ENCODE data around the gene DPH6.
"Not testable (repeated sequence)": the region's sequence is repeated elsewhere in the genome, so short reads cannot be mapped to it uniquely, and the experiment has no call there.

Gene DPH6

GRCh38 chr15:35431281-35431680 is 114.7 kb downstream of the DPH6 start:
- DNase-seq = no peak

- DNase-seq = no peak
Observed at GRCh38 chr15:35430301-35430700, 115.7 kb downstream of the DPH6 start.

DNA sequence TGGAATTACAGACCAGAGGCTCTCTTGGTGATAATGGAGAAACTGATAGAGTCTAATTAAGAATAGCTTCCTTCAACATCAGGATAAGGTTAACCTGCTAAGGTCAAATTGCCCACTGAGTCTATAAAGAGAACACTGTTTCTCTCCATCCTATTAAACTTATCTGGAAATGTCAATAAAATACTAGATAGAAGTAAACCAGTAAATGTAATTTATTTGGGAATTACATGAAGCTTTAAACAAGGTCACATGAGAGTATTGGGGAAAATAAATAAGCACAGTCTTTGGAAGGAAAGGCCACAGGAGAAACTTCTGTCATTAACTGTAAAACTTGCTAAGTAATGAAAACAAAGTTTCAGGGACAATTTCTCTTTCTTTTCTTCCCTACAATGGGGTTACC is 118.5 kb downstream of the DPH6 start:
- no peak for DNase-seq

DNA sequence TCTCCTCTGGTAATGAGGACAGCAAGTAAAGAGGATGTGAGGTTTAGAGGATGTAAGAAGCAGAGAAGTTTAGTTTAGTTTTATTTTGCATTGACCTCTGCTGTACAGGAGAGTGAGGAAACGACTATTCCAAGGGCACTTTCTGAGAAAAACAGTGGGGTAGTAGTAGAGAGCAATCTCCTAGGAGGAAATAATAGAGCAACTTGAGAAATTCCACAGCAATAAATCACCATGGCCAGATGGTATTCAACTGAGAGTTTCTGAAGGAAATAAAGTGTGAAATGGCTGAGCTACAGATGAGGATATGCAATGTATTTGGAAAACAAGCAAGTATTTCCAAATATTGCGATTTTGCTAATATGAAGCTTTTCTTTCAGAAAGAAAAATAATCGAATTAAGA is 118.9 kb downstream of the DPH6 start:
- no peak for DNase-seq

DNA sequence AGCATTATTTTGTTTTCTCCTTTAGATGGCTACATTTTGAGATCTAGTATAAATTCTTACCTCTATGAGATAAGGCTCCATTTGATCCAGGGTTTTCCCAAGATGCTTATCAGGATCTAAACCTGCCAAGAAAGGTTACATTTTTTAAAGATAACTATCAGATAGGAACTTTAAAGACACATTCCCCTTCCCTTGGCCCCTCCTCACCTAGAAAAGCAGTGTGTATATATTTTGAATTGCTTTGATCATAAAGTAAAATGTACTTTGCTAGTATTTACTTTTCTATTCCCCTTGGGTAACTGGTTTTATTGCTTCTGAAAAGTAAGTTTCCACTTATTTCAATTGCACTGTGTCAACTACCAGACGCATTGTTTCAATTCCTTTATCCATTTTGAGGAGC is 135.2 kb downstream of the DPH6 start:
- DNase-seq = no peak

GRCh38 chr15:35399901-35400300 is 146.1 kb downstream of the DPH6 start:
- DNase-seq = no peak

DNA sequence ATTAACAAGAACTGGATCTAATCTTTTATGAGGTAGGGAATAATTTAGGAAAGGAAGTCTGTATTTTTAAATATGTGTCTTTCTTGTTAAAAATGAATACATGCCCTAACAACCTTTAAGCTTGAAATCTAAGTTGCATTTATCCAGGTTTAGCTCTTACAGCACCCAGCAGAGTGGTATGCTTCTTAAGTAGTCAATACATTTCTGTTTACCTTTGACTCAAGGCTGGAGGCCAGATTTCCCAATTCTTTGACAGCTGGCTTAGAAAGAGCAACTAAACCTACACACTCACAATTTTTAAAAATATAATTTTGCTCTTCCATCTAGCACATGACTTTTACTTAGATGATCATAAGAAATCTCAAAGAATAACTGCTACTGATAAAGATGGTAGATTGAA is 148.9 kb downstream of the DPH6 start:
- no peak for DNase-seq

DNA sequence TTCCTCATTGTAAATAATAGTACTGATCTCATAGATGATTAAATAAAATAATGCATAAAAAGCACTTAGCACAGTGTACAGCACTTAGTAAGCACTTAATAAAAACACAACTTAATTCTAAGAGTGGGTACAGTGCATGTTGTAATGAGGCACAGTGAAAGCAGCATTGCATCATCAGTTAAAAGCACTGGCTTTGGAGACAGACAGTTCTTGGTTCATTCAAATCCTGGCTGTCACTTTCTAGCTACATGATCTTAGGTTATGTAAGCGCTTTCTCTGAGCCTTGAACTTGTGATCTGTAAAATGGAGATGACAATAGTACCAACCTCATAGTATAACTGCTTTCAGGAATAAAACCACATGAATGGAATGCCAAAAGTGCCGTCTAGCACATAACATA is 151.5 kb downstream of the DPH6 start:
- DNase-seq = no peak

DNA sequence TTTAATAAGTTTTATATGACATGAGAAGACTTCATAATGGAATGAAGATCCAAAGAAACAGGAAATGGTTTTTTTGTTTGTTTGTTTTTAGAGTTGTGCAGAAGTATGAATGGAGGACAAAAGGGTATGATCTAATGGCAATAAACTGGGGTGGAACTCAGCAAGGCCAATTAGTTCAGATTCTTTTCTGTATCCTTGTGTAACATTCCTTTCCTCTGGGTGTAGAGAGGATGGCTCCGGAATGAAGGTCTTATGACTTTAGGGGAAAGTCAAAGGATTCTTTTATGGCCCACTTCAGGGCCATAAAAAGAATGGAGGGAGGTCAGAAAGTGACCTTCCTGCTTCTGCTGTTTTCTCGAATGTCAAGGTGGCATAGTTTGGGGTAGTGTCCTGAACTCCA is 152.6 kb downstream of the DPH6 start:
- no peak for DNase-seq

DNA sequence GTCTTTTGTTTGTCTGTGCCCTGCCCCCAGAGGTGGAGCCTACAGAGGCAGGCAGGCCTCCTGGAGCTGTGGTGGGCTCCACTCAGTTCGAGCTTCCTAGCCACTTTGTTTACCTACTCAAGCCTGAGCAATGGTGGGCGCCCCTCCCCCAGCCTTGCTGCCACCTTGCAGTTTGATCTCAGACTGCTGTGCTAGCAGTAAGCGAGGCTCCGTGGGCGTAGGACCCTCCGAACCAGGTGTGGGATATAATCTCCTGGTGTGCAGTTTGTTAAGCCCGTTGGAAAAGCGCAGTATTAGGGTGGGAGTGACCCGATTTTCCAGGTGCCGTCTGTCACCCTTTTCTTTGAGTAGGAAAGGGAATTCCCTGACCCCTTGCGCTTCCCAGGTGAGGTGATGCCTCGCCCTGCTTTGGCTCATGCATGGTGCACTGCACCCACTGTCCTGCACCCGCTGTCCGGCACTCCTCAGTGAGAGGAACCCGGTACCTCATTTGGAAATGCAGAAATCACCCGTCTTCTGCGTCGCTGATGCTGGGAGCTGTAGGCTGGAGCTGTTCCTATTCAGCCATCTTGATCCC is 154.5 kb downstream of the DPH6 start:
- not testable (repeated sequence) for DNase-seq

- no peak for DNase-seq
Observed at GRCh38 chr15:35383506-35383905, 162.5 kb downstream of the DPH6 start.

DNA sequence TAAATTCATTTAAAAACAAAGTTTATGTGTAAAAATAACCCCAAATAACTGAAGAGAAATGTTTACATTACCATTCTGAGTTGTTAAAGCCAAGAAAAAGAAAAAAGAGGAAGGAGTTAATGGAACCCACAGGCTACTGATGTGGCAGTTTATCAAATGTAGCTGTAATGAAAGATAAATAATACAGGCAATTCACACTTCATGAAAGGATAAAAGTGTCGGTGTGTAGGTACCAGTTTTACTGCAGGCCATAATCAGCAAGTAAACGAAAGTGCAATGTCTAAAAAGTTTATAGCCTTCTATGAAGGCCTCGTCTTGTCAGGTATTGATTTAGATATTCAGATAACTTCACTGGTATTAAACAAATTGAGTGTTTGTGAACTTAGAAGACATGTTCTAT is 164.6 kb downstream of the DPH6 start:
- DNase-seq = no peak

- no peak for DNase-seq
Observed at GRCh38 chr15:35379972-35380371, 166.0 kb downstream of the DPH6 start.

- not testable (repeated sequence) for DNase-seq
Observed at GRCh38 chr15:35378454-35378853, 167.5 kb downstream of the DPH6 start.

- DNase-seq = no peak
Observed at GRCh38 chr15:35376707-35377106, 169.3 kb downstream of the DPH6 start.

GRCh38 chr15:35374661-35375060 is 171.3 kb downstream of the DPH6 start:
- no peak for DNase-seq

GRCh38 chr15:35362195-35362829 is 183.7 kb downstream of the DPH6 start:
- DNase-seq = no peak

DNA sequence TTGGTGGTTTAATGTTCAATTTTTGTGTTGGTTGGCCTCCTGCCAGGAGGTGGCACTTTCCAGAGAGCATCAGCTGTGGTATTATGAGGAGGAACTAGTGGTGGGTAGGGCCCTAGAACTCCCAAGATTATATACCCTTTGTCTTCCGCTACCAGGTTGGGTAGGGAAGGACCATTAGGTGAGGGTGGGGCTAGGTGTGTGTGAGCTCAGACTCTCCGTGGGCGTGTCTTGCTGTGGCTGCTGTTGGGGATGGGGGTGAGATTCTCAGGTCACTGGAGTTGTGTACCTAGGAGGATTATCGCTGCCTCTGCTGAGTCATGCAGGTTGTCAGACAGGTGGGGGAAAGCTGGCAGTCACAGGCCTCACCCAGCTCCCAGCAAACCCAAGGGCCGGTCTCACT is 187.1 kb downstream of the DPH6 start:
- no peak for DNase-seq

DNA sequence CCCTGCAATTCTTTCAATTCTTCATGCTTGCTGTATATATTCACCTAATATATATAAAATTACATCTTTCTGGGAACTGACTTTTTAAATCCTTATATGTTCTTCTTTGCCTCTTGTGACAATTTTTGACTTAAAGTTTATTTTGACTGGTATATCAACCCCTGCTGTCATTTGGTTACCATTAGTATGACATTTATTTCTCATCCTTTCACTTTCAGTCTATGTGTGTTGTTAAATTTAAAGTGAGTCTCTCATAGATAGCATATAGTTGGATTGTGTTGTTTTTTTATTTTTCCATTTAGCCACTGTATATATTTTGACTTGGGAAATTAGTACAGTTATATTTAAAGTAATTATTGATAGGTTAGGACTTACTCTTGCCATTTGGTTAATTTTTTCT is 194.9 kb downstream of the DPH6 start:
- no peak for DNase-seq

DNA sequence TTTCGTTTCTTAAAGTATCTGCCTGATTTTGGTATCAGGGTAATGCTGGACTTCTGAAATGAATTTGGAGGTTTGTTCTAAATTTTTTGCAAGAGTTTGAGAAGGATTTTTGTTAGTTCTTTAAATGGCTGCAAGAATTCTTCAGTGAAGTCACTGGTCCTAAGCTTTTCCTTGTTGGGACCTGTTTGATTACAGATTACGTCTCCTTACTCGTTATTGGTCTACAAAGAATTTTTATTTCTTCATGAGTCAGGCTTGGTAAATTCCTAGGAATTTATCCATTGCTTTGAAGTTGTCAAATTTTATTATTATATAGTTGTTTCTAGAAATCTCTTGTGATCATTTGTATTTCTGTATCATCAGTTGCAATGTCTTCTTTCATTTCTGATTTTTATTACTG is 196.0 kb downstream of the DPH6 start:
- no peak for DNase-seq

- no peak for DNase-seq
Observed at GRCh38 chr15:35330916-35331315, 215.0 kb downstream of the DPH6 start.

GRCh38 chr15:35330048-35330695 is 215.8 kb downstream of the DPH6 start:
- no peak for DNase-seq

DNA sequence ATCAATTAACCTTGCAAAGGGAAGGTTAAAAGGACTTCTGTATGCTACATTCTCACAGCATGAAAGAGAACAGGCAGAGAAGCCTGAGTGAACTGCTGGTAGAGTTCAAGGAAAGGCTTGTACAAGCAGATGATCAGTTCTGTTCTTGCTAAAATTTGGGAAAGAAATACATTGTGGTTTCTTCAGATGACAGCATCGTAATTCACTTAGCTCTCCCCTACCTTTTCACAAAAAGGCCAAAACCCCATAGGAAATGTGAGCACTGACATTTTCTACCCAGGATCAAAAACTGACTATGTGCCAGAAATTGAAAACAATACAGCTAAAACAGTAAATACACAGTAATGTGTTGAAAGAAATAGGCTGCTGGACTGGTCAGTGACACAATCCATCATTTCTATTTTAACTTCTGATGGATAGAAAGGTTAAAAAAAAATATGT is 216.4 kb downstream of the DPH6 start:
- no peak for DNase-seq

- not testable (repeated sequence) for DNase-seq
Observed at GRCh38 chr15:35328836-35329235, 217.1 kb downstream of the DPH6 start.

GRCh38 chr15:35327789-35328188 is 218.2 kb downstream of the DPH6 start:
- peak; percentile 50 for DNase-seq

All from NCI-H510A treated with DMSO at 0.1 percent for 48 hours (cell line).